Measurements from ENCODE around the gene MRPL4.

DNA sequence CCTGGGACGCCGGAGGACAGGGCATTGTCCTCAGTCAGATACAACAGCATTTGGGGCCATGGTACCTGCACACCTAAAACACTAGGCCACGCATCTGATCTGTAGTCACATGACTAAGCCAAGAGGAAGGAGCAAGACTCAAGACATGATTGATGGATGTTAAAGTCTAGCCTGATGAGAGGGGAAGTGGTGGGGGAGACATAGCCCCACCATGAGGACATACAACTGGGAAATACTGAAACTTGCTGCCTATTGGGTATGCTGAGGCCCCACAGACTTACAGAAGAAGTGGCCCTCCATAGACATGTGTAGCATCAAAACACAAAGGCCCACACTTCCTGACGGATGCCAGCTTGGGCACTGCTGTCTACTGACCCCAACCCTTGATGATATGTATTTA lies 33.4 kb downstream of the MRPL4 start:
- TF ChIP-seq POLR2AphosphoS5 (IDR thresholded peaks at IDR 0.05; ENCODE audit: borderline replicate concordance, low read depth, low read length) (no peak), EZH2 (IDR thresholded peaks at IDR 0.05) (no peak)
